WTC11 (cell line): ENCODE measurements around the gene FAM193A. TPM values are rescaled to one million over a fixed set of nuclear protein-coding genes. Genes with fewer than 3 reads are reported as not detected.

Source experiments
- ATAC-seq: fragments of 200-7000 bp; cut with Tn5 transposase; 2 replicates; pipeline ENCODE4 v1.10.0; 2021; ENCODE audit warnings: mild to moderate bottlenecking, moderate library complexity
- CTCF ChIA-PET: fragments of 300-600 bp; sonication (Branson Sonifier 250); formaldehyde crosslinking; loops from one replicate; lab custom pipeline; 2021; ENCODE audit warnings: antibody characterized with exemption; lab: Charles Lee
- POLR2A ChIA-PET: fragments of 350-600 bp; sonication (Branson Sonifier 250); formaldehyde crosslinking; loops from one replicate; lab custom pipeline; 2021; ENCODE audit warnings: antibody characterized with exemption; lab: Charles Lee
- DNase-seq: peaks from one replicate; pipeline ENCODE4 v3.0.0; 2021; ENCODE audit warnings: low spot score
- H3K27ac Mint-ChIP-seq: 2 replicates; pipeline ENCODE4 v1.8.0; 2021; ENCODE audit warnings: mixed read lengths
- H3K27me3 Mint-ChIP-seq: 2 replicates; pipeline ENCODE4 v1.8.0; 2021; ENCODE audit warnings: low read depth, mild to moderate bottlenecking, moderate library complexity, mixed read lengths
- H3K36me3 Mint-ChIP-seq: 2 replicates; pipeline ENCODE4 v1.8.0; 2021; ENCODE audit warnings: mixed read lengths
- H3K4me1 Mint-ChIP-seq: 2 replicates; pipeline ENCODE4 v1.8.0; 2022; ENCODE audit warnings: mixed read lengths
- H3K4me3 Mint-ChIP-seq: 2 replicates; pipeline ENCODE4 v1.8.0; 2021; ENCODE audit warnings: mild to moderate bottlenecking, moderate library complexity, mixed read lengths
- H3K9me3 Mint-ChIP-seq: 2 replicates; pipeline ENCODE4 v1.8.0; 2021; ENCODE audit warnings: mixed read lengths
- ARID4B ChIP-seq: sonication (generic); formaldehyde crosslinking; IDR thresholded peaks from 2 replicates; pipeline ENCODE4 v1.8.0; 2023; ENCODE audit warnings: missing genetic modification reagents, mild to moderate bottlenecking, borderline replicate concordance
- CBFB ChIP-seq: sonication (generic); formaldehyde crosslinking; IDR thresholded peaks from 2 replicates; pipeline ENCODE4 v1.8.1; 2022; ENCODE audit warnings: mild to moderate bottlenecking, low read depth, missing genetic modification reagents
- GABPB1 ChIP-seq: sonication (generic); formaldehyde crosslinking; IDR thresholded peaks from 2 replicates; pipeline ENCODE4 v1.8.1; 2023; ENCODE audit warnings: mild to moderate bottlenecking, missing genetic modification reagents
- IRF2 ChIP-seq: sonication (generic); formaldehyde crosslinking; IDR thresholded peaks from 2 replicates; pipeline ENCODE4 v1.8.0; 2022; ENCODE audit warnings: low read depth, missing genetic modification reagents, borderline replicate concordance
- JUN ChIP-seq: sonication (generic); formaldehyde crosslinking; IDR thresholded peaks from 2 replicates; pipeline ENCODE4 v1.8.0; 2023; ENCODE audit warnings: mild to moderate bottlenecking, missing genetic modification reagents
- MAX ChIP-seq: sonication (generic); formaldehyde crosslinking; IDR thresholded peaks from 2 replicates; pipeline ENCODE4 v1.8.0; 2022; ENCODE audit warnings: mild to moderate bottlenecking, missing genetic modification reagents
- MYBL2 ChIP-seq: sonication (generic); formaldehyde crosslinking; IDR thresholded peaks from 2 replicates; pipeline ENCODE4 v1.8.1; 2023; ENCODE audit warnings: mild to moderate bottlenecking, moderate library complexity, missing genetic modification reagents
- NR2C2 ChIP-seq: sonication (generic); formaldehyde crosslinking; IDR thresholded peaks from 2 replicates; pipeline ENCODE4 v1.8.0; 2022; ENCODE audit warnings: mild to moderate bottlenecking, missing genetic modification reagents
- PRRX2 ChIP-seq: fragments of 250-450 bp; sonication (Bioruptor Pico); IDR thresholded peaks from 2 replicates; pipeline ENCODE4 v1.8.0; 2021; ENCODE audit warnings: mild to moderate bottlenecking
- SMAD3 ChIP-seq: sonication (generic); formaldehyde crosslinking; IDR thresholded peaks from 2 replicates; pipeline ENCODE4 v1.8.0; 2022; ENCODE audit warnings: missing genetic modification reagents, mild to moderate bottlenecking, borderline replicate concordance
- SOX15 ChIP-seq: fragments of 250-450 bp; sonication (Bioruptor Pico); IDR thresholded peaks from 2 replicates; pipeline ENCODE4 v1.9.0; 2021; ENCODE audit warnings: mild to moderate bottlenecking
- TP53 ChIP-seq: sonication (generic); formaldehyde crosslinking; IDR thresholded peaks from 2 replicates; pipeline ENCODE4 v1.8.1; 2023; ENCODE audit warnings: mild to moderate bottlenecking, missing genetic modification reagents
- ZMAT4 ChIP-seq: fragments of 250-450 bp; sonication (Bioruptor Pico); IDR thresholded peaks from 2 replicates; pipeline ENCODE4 v1.9.0; 2021; ENCODE audit warnings: mild to moderate bottlenecking
- ZNF232 ChIP-seq: sonication (generic); formaldehyde crosslinking; IDR thresholded peaks from 2 replicates; pipeline ENCODE4 v1.8.0; 2022; ENCODE audit warnings: mild to moderate bottlenecking, missing genetic modification reagents
- ZNF423 ChIP-seq: fragments of 250-450 bp; sonication (Bioruptor Pico); IDR thresholded peaks from 2 replicates; pipeline ENCODE4 v2.1.2; 2022; ENCODE audit warnings: mild to moderate bottlenecking, moderate library complexity
- ZNF425 ChIP-seq: fragments of 250-450 bp; sonication (Bioruptor Pico); conservative IDR thresholded peaks from 2 replicates; pipeline ENCODE4 v1.9.0; 2021; ENCODE audit warnings: mild to moderate bottlenecking
- ZNF671 ChIP-seq: fragments of 250-450 bp; sonication (Bioruptor Pico); IDR thresholded peaks from 2 replicates; pipeline ENCODE4 v1.8.0; 2021; ENCODE audit warnings: mild to moderate bottlenecking
- total RNA-seq: library from RNA; stranded (reverse); gene quantifications from 3 replicates; pipeline ENCODE4 v1.2.3, GENCODE V29; 2021
- TF ChIP-seq, protein P1 (sequence below): fragments of 250-450 bp; sonication (Bioruptor Pico); IDR thresholded peaks from 2 replicates; pipeline ENCODE4 v1.9.0; 2021; ENCODE audit warnings: mild to moderate bottlenecking
- TF ChIP-seq, protein P2 (sequence below): fragments of 250-450 bp; sonication (Bioruptor Pico); IDR thresholded peaks from 2 replicates; pipeline ENCODE4 v1.8.0; 2021; ENCODE audit warnings: mild to moderate bottlenecking
- TF ChIP-seq, protein P3 (sequence below): sonication (generic); formaldehyde crosslinking; IDR thresholded peaks from 2 replicates; pipeline ENCODE4 v1.8.1; 2022; ENCODE audit warnings: mild to moderate bottlenecking, moderate library complexity, missing genetic modification reagents

FAM193A gene
- total RNA-seq, 1 experiment from 2014 or later = 28.1 TPM

GRCh38 chr4:2667428-2667827, 131.0 kb downstream of the FAM193A start:
- POLR2A ChIA-PET = no interaction called here
- H3K36me3 Mint-ChIP-seq = peaks cover 40% of the 10 kb centered on the region

More at GRCh38 chr4:2667428-2667827, 131.0 kb downstream of the FAM193A start:
- Mint-ChIP-seq H3K27me3 (no peaks in the 10 kb centered on the region), H3K4me3 (no peak overlapping the region), H3K9me3 (no peaks in the 10 kb centered on the region), H3K27ac (no peak overlapping the region), H3K4me1 (peaks cover 2% of the 10 kb centered on the region; the same call in 1 of the 2 replicates)
- CTCF ChIA-PET = no interaction called here
- DNase-seq = no peak
- no peak for ATAC-seq
- TF ChIP-seq, protein P1, sequence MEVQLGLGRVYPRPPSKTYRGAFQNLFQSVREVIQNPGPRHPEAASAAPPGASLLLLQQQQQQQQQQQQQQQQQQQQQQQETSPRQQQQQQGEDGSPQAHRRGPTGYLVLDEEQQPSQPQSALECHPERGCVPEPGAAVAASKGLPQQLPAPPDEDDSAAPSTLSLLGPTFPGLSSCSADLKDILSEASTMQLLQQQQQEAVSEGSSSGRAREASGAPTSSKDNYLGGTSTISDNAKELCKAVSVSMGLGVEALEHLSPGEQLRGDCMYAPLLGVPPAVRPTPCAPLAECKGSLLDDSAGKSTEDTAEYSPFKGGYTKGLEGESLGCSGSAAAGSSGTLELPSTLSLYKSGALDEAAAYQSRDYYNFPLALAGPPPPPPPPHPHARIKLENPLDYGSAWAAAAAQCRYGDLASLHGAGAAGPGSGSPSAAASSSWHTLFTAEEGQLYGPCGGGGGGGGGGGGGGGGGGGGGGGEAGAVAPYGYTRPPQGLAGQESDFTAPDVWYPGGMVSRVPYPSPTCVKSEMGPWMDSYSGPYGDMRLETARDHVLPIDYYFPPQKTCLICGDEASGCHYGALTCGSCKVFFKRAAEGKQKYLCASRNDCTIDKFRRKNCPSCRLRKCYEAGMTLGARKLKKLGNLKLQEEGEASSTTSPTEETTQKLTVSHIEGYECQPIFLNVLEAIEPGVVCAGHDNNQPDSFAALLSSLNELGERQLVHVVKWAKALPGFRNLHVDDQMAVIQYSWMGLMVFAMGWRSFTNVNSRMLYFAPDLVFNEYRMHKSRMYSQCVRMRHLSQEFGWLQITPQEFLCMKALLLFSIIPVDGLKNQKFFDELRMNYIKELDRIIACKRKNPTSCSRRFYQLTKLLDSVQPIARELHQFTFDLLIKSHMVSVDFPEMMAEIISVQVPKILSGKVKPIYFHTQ (CRISPR knock-in tag) = no peak
- TF ChIP-seq ZNF423 (CRISPR knock-in tag) = no peak
- TF ChIP-seq MYBL2 (CRISPR knock-in tag) = no peak
- no peak for TF ChIP-seq SOX15 (CRISPR knock-in tag)
- TF ChIP-seq ZNF671 = no peak
- no peak for TF ChIP-seq PRRX2 (CRISPR knock-in tag)
- TF ChIP-seq, protein P2, sequence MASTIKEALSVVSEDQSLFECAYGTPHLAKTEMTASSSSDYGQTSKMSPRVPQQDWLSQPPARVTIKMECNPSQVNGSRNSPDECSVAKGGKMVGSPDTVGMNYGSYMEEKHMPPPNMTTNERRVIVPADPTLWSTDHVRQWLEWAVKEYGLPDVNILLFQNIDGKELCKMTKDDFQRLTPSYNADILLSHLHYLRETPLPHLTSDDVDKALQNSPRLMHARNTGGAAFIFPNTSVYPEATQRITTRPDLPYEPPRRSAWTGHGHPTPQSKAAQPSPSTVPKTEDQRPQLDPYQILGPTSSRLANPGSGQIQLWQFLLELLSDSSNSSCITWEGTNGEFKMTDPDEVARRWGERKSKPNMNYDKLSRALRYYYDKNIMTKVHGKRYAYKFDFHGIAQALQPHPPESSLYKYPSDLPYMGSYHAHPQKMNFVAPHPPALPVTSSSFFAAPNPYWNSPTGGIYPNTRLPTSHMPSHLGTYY = no peak
- no peak for TF ChIP-seq ZNF232 (CRISPR knock-in tag)
- no peak for TF ChIP-seq TP53
- no peak for TF ChIP-seq NR2C2 (CRISPR knock-in tag)
- TF ChIP-seq SMAD3 (CRISPR knock-in tag) = no peak
- TF ChIP-seq MAX (CRISPR knock-in tag) = no peak
- TF ChIP-seq CBFB (CRISPR knock-in tag) = no peak
- TF ChIP-seq, protein P3, sequence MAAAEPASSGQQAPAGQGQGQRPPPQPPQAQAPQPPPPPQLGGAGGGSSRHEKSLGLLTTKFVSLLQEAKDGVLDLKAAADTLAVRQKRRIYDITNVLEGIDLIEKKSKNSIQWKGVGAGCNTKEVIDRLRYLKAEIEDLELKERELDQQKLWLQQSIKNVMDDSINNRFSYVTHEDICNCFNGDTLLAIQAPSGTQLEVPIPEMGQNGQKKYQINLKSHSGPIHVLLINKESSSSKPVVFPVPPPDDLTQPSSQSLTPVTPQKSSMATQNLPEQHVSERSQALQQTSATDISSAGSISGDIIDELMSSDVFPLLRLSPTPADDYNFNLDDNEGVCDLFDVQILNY (CRISPR knock-in tag) = no peak
- TF ChIP-seq ZNF425 = no peak
- TF ChIP-seq IRF2 (CRISPR knock-in tag) = no peak
- TF ChIP-seq ARID4B (CRISPR knock-in tag) = no peak
- no peak for TF ChIP-seq ZMAT4 (CRISPR knock-in tag)
- no peak for TF ChIP-seq GABPB1
- TF ChIP-seq JUN (CRISPR knock-in tag) = no peak
